SK-N-SH (cell line): ENCODE measurements around the gene GNPTAB. TPM values are rescaled to one million over a fixed set of nuclear protein-coding genes. Genes with fewer than 3 reads are reported as not detected.

Experiments
- CTCF ChIA-PET: fragments of 300-600, 350-600 bp; formaldehyde crosslinking; extraction: SDS; loops from one replicate; lab custom pipeline; 2021; lab: Yijun Ruan, JAX
- POLR2A ChIA-PET: fragments of 350-600 bp; sonication (Branson Sonifier 250); formaldehyde crosslinking; extraction: SDS; loops from one replicate; lab custom pipeline; 2020; ENCODE audit warnings: antibody characterized with exemption, inconsistent platforms; lab: Yijun Ruan, JAX
- DNase-seq: peaks from one replicate; pipeline ENCODE4 v3.0.0; 2012
- H2AFZ ChIP-seq: fragments of 200-600 bp; sonication (generic); 2 replicates; pipeline ENCODE4 v1.8.1; 2016; ENCODE audit warnings: antibody characterized with exemption, mild to moderate bottlenecking, low read depth
- H3F3A ChIP-seq: fragments of 200-600 bp; sonication (generic); replicated peaks from 2 replicates; pipeline ENCODE3; 2016; ENCODE audit warnings: antibody characterized with exemption, mild to moderate bottlenecking; ENCODE audit not compliant: insufficient read depth
- H3K27ac ChIP-seq, 2 experiments: fragments of 200-500 bp in 1 of 2; fragments of 200-600 bp in 1 of 2; sonication (Bioruptor generic) in 1 of 2; sonication (generic), shearing (Covaris generic) in 1 of 2; 2 replicates each; pipeline versions ENCODE4 v1.5.1 to v1.6.1; 2014 to 2016; ENCODE audit warnings: low read depth in 2 of 2, inconsistent platforms in 1 of 2, low read length in 1 of 2, mild to moderate bottlenecking in 1 of 2, mixed read lengths in 1 of 2
- H3K27me3 ChIP-seq: fragments of 200-600 bp; sonication (generic), shearing (Covaris generic); 2 replicates; pipeline ENCODE4 v1.6.1; 2016; ENCODE audit warnings: mixed run types; ENCODE audit not compliant: insufficient read depth
- H3K36me3 ChIP-seq, 2 experiments: fragments of 200-500 bp in 1 of 2; fragments of 200-600 bp in 1 of 2; sonication (Bioruptor generic) in 1 of 2; sonication (generic) in 1 of 2; replicated peaks in 1 of 2; 2 replicates each; pipeline versions ENCODE3 to v1.5.1; 2014 to 2016; ENCODE audit warnings: low read length in 1 of 2, mild to moderate bottlenecking in 1 of 2; ENCODE audit not compliant: insufficient read depth in 2 of 2, control insufficient read depth in 1 of 2
- H3K4me1 ChIP-seq, 2 experiments: fragments of 200-500 bp in 1 of 2; fragments of 200-600 bp in 1 of 2; sonication (Bioruptor generic) in 1 of 2; sonication (generic), shearing (Covaris generic) in 1 of 2; 2 replicates each; pipeline versions ENCODE4 v1.5.1 to v1.6.1; 2014 to 2016; ENCODE audit warnings: low read depth in 1 of 2, low read length in 1 of 2, mixed run types in 1 of 2; ENCODE audit not compliant: insufficient read depth in 2 of 2, control insufficient read depth in 1 of 2
- H3K4me2 ChIP-seq: fragments of 200-600 bp; sonication (generic), shearing (Covaris generic); 2 replicates; pipeline ENCODE4 v1.6.1; 2017; ENCODE audit warnings: mixed run types
- H3K4me3 ChIP-seq, 2 experiments: fragments of 200-500 bp in 1 of 2; fragments of 200-600 bp in 1 of 2; sonication (Bioruptor generic) in 1 of 2; sonication (generic), shearing (Covaris generic) in 1 of 2; 2 replicates each; pipeline versions ENCODE4 v1.5.1 to v1.8.1; 2014 to 2016; ENCODE audit warnings: low read depth in 2 of 2, inconsistent platforms in 1 of 2, low read length in 1 of 2, mild to moderate bottlenecking in 1 of 2, mixed read lengths in 1 of 2, moderate library complexity in 1 of 2
- H3K79me2 ChIP-seq: fragments of 200-600 bp; sonication (generic); 2 replicates; pipeline ENCODE4 v1.8.1; 2017; ENCODE audit warnings: mild to moderate bottlenecking; ENCODE audit not compliant: insufficient read depth
- H3K9ac ChIP-seq: fragments of 200-600 bp; sonication (generic); 2 replicates; pipeline ENCODE4 v1.6.1; 2017; ENCODE audit warnings: mixed run types
- H3K9me2 ChIP-seq: fragments of 200-600 bp; sonication (generic); 2 replicates; pipeline ENCODE4 v1.6.1; 2017; ENCODE audit warnings: mixed run types
- H3K9me3 ChIP-seq: fragments of 200-600 bp; sonication (generic); 2 replicates; pipeline ENCODE4 v1.6.1; 2017; ENCODE audit warnings: mixed run types, mild to moderate bottlenecking, moderate library complexity
- H4K20me1 ChIP-seq: fragments of 200-600 bp; sonication (generic); 2 replicates; pipeline ENCODE4 v1.6.1; 2017; ENCODE audit warnings: mild to moderate bottlenecking, mixed run types; ENCODE audit not compliant: insufficient read depth
- CHD2 ChIP-seq: fragments of 150-350 bp; IDR thresholded peaks from 2 replicates; pipeline ENCODE4 v1.6.1; 2018; ENCODE audit warnings: low read length; ENCODE audit not compliant: partially characterized antibody
- CTCF ChIP-seq: fragments of 200-600 bp; sonication (generic); IDR thresholded peaks from 2 replicates; pipeline ENCODE4 v1.6.1; 2017; ENCODE audit warnings: antibody characterized with exemption, mild to moderate bottlenecking, moderate library complexity
- EZH2phosphoT487 ChIP-seq: fragments of 200-600 bp; sonication (generic); IDR thresholded peaks from 2 replicates; pipeline ENCODE4 v1.6.1; 2017; ENCODE audit warnings: low read depth, mixed run types, mild to moderate bottlenecking, antibody characterized with exemption, moderate library complexity, borderline replicate concordance
- GABPA ChIP-seq: IDR thresholded peaks from 2 replicates; pipeline ENCODE4 v1.4.0; 2012; ENCODE audit warnings: low read depth, mild to moderate bottlenecking
- IRF3 ChIP-seq: fragments of 150-350 bp; IDR thresholded peaks from 2 replicates; pipeline ENCODE4 v1.6.1; 2016; ENCODE audit warnings: mild to moderate bottlenecking, low read depth, low read length
- JUND ChIP-seq: IDR thresholded peaks from 2 replicates; pipeline ENCODE4 v1.4.0; 2012
- PBX3 ChIP-seq: IDR thresholded peaks from 2 replicates; pipeline ENCODE4; 2012
- POLR2AphosphoS5 ChIP-seq: IDR thresholded peaks from 2 replicates; pipeline ENCODE4 v1.6.1; 2012; ENCODE audit warnings: low read depth, low read length
- RCOR1 ChIP-seq: fragments of 150-350 bp; IDR thresholded peaks from 2 replicates; pipeline ENCODE4 v1.6.1; 2017; ENCODE audit warnings: antibody characterized with exemption, low read length
- REST ChIP-seq: IDR thresholded peaks from 2 replicates; pipeline ENCODE4 v1.6.1; 2012; ENCODE audit warnings: mild to moderate bottlenecking, low read depth, low read length, moderate library complexity
- SIN3A ChIP-seq: IDR thresholded peaks from 2 replicates; pipeline ENCODE4 v1.6.1; 2012; ENCODE audit warnings: low read depth, mild to moderate bottlenecking, low read length, moderate library complexity, borderline replicate concordance
- TAF1 ChIP-seq: IDR thresholded peaks from 2 replicates; pipeline ENCODE4 v1.6.1; 2012; ENCODE audit warnings: low read depth, mild to moderate bottlenecking, low read length, moderate library complexity, borderline replicate concordance
- TCF12 ChIP-seq: IDR thresholded peaks from 2 replicates; pipeline ENCODE4 v1.4.0; 2012
- ZBTB33 ChIP-seq: IDR thresholded peaks from 2 replicates; pipeline ENCODE4 v1.4.0; 2012; ENCODE audit warnings: low read depth, borderline replicate concordance
- WGBS: methylation state at CpG from one replicate; pipeline ENCODE4 v1.1.6; 2017; ENCODE audit warnings: low lambda C conversion rate; 5-methylcytosine and 5-hydroxymethylcytosine counted together
- polyA plus RNA-seq, 3 experiments: library from polyadenylated mRNA; depleted of rRNA; stranded (reverse); fragments of >200 nt; gene quantifications; 2 replicates each; pipeline ENCODE4 v1.2.3, GENCODE V29; 2012

Gene GNPTAB
- polyA plus RNA-seq, 1 of the 3 experiments (the other 2 are of a cell fraction) = 18.8 TPM

- DNase-seq = no peak
Measured at GRCh38 chr12:101875162-101875561, 44.4 kb upstream of the GNPTAB start.

GRCh38 chr12:101870925-101871324 lies 40.2 kb upstream of the GNPTAB start:
- peaks cover 8% of the 10 kb centered on the region for H3F3A ChIP-seq
- ChIA-PET POLR2A (no interaction called here), CTCF (no interaction called here)
- no peaks in the 10 kb centered on the region for H4K20me1 ChIP-seq
- H3K9me3 ChIP-seq = no peaks in the 10 kb centered on the region
- no peak overlapping the region for H2AFZ ChIP-seq
- peaks cover 0 to 9% of the 10 kb centered on the region in 2 experiments; a peak in 1 of 4 replicates for H3K4me1 ChIP-seq
- TF ChIP-seq CTCF = no peak
- no peak for TF ChIP-seq CHD2
- no peak for TF ChIP-seq GABPA
- TF ChIP-seq JUND = no peak
- TF ChIP-seq RCOR1 = no peak
- no peak for TF ChIP-seq IRF3
- no peak for TF ChIP-seq REST
- no peak for TF ChIP-seq POLR2AphosphoS5
- TF ChIP-seq PBX3 = no peak
- no peak for TF ChIP-seq ZBTB33
- TF ChIP-seq EZH2phosphoT487 = no peak
- TF ChIP-seq TAF1 = no peak
- TF ChIP-seq TCF12 = no peak
- no peak for TF ChIP-seq SIN3A
- H3K4me3 ChIP-seq = no peak overlapping the region
- no peak overlapping the region for H3K4me2 ChIP-seq
- H3K9ac ChIP-seq = no peak overlapping the region
- H3K36me3 ChIP-seq = no peaks in the 10 kb centered on the region
- no peaks in the 10 kb centered on the region for H3K79me2 ChIP-seq
- 87% methylated on average over 1 of the region's 1 CpG for WGBS
- H3K27me3 ChIP-seq = no peaks in the 10 kb centered on the region
- no peak overlapping the region for H3K27ac ChIP-seq
- DNase-seq = no peak
- H3K9me2 ChIP-seq = no peaks in the 10 kb centered on the region

More at GRCh38 chr12:101875162-101875561, 44.4 kb upstream of the GNPTAB start:
- Histone ChIP-seq H3K36me3 (no peaks in the 10 kb centered on the region), H3K9me2 (no peaks in the 10 kb centered on the region), H3K4me3 (no peak overlapping the region), H3K9ac (no peak overlapping the region), H3K9me3 (no peaks in the 10 kb centered on the region), H3K27me3 (no peaks in the 10 kb centered on the region), H3K4me1 (peaks cover 2 to 14% of the 10 kb centered on the region in 2 experiments; a peak in 2 of 4 replicates), H4K20me1 (no peaks in the 10 kb centered on the region), H3K4me2 (no peak overlapping the region), H3K27ac (peak overlapping the region in 1 of 2 experiments; percentile 88; a peak in 2 of 4 replicates), H3K79me2 (peaks cover 27% of the 10 kb centered on the region), H3F3A (peaks cover 16% of the 10 kb centered on the region), H2AFZ (peak overlapping the region; percentile 55; the same call in 1 of the 2 replicates)
- ChIA-PET POLR2A (no interaction called here), CTCF (interaction anchor here (1.0 to 1.7 kb wide), 3 partner anchors 35 to 52 kb away, joined by 3 to 4 read pairs (median 4); partner anchors contain the start of gene GNPTAB)
- TF ChIP-seq CHD2 = no peak
- 94% methylated on average over 9 of the region's 9 CpGs for WGBS
